NCI-H345 (cell line): ENCODE measurements around the gene SOX6.
"Not testable (repeated sequence)": the region's sequence is repeated elsewhere in the genome, so short reads cannot be mapped to it uniquely, and the experiment has no call there.

Source experiments
- DNase-seq: peaks from one replicate; lab custom pipeline; 2025; lab: John Stamatoyannopoulos, UW

Gene SOX6

DNA sequence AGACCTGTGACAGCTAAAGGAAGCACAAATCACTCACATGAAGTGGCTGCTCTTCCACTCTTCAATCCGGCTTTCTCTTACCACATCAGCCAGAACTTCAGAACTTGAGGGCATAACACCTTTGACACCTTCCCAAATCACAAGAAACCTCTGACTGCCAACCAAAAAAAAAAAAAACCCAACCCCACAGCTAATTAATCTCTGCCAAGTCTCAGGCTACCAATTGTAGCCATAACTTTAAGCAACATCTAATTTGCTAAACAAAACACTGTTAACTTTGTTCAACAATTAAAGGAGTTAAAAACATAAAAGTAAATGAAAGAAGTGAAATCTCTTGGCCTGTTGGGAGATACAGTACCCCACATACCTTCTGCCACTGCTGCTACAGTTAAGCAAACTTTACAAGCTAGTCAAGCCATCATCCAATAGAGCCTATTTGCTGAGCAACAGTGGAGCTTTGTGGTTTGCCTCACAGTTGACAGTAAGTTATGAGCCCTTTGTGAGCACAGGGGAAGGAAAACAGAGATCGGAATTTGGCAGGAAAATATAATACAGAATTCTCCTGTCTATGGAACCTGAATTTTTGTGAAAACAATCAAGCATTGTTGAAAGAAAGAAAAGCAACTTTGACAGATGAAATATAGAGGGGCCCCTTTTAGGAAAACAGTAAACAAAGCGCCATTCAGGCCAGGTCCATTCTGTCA is at the start of gene SOX6:
Gene SOX6 (minus strand): TSS at position 490 of the 704 bp plus-strand sequence. CDS start 15,298 bp downstream, outside the sequence.
- DNase-seq, result peak; percentile 20

GRCh38 chr11:16404781-16405285 is 48.5 kb upstream of the SOX6 start:
- DNase-seq, result no peak

GRCh38 chr11:16403851-16404250 is 47.5 kb upstream of the SOX6 start:
- DNase-seq, result no peak

- no peak for DNase-seq
These were observed 47.1 kb upstream of the SOX6 start for GRCh38 chr11:16403448-16403803.

DNA sequence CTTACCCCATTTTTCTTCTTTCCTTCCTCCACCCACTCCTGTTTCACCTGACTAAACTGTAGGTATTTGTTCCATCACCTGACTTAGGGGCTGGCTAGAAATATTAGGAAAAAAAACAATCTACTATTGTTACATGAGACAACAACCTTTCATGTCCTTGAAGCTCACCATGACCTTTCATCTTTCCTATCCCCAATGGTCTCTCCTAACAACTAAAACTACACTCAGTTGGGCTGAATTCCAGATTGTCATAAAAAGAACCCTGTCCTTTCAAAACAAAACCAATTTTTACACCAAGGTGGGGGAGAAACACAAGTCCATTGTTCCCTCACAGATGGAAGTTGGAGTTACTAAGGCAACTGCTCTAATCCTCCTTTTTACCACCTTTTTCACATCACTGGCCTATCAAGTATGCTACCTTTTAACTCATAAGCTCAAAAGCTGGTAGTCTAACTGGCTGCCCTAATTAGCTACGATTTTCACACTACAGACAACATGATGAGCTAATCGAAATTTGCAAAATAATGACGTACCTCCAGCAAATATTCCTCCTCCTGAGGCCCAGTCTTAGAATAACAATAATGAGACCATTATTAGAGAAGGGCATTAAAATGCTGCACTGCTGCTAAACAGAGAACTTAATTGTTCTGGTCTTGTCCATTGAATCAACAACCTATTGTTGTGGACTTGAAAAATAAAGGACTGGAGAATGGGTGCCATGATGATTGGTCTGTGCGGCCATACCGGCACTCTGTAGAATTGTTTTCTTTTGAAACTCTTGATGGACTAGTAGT is 46.5 kb upstream of the SOX6 start:
- no peak for DNase-seq

DNA sequence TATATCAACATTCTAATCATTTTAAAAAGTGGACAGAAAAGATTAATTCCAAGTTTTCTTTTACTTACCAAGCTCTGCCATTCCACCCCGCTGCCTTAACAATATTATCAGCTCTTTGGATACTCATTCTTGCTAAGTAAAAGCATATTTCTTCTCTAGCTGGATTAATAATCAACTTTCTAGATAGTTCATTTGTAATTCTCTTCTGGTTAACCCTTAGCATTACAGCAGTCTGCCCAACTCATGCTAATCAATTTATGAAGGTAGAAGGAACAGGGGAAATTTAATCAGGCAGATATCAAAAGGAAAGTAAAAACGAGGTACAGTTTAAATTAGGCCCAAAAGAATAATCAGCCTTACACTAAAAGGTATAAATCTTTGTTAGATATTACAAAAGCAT is 41.0 kb upstream of the SOX6 start:
- no peak for DNase-seq

DNA sequence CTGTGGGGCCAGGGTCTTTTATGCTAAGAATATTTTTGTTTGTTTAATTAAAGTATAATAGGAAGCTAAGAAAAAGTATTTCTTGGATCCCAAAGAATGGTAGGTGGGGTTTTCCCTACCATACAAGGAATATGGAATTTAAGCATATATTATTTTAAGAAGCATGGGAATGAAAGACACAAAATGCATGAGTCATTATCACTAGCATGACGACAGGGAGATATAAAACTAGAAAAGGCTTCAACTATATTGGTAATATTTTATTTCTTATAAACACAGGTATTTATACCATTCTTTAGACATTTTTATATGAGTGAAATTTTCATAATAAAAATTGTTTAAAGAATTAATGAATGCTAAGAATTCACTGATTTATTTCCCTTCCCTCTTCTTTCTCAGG is 39.3 kb upstream of the SOX6 start:
- DNase-seq, result no peak

DNA sequence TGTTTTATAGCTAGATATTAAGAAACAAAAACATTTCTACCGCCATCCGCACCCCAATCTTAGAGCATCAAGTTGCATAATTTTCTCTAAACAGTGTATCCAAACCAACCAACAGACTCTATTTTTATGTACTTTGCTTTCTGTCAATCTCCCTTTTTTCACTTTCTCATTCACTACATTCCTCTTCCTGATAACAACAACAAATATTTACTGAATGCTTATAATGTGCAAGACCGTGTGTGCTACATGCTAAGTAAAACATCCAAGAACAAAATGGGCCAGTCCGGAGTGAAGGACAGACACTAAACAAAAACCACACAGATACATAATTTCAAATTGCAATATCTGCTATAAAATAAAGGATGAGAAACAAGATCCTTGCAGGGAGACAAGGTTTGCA is 38.6 kb upstream of the SOX6 start:
- no peak for DNase-seq

- no peak for DNase-seq
These were observed 37.0 kb upstream of the SOX6 start for GRCh38 chr11:16393340-16393739.

- DNase-seq, result no peak
These were observed 36.3 kb upstream of the SOX6 start for GRCh38 chr11:16392616-16393015.

- DNase-seq, result not testable (repeated sequence)
These were observed 34.5 kb upstream of the SOX6 start for GRCh38 chr11:16390826-16391225.

DNA sequence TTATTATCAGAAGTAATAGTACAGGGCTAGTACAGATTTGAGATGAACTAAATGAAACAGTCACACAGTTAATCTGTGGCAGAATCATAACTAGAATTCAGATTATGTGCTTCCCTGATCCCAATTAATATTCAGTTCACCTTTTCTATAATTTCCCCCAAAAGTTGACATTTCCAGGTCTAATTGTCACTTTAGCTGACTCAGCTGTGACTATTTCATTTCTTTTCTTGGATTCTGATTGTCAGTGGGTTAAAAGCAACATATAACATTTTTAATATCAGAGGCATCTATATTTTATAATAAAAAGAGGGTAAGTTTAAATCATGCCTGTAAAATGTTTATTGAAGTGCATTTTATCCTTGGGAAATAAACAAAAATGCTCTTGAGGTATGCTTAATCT is 28.8 kb upstream of the SOX6 start:
- no peak for DNase-seq

GRCh38 chr11:16382638-16383380 is 26.5 kb upstream of the SOX6 start:
- no peak for DNase-seq

DNA sequence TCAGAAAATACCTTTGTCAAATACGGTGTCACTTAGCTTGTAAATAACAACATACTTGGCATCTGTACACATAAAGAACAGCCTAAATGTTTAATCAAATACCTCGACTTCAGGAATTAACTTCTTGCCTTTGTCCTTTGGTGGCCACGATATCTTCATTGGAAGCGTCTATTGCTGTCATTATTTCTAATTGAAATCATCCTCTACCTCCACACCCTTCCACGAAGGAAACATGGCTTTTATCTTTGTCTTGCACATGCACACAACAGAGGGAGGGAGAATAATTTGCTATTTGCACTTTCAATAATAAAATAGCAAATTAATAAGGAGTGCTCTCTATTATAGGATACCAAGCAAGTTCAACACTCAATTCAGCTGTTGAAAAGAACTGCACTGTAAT is 25.8 kb upstream of the SOX6 start:
- DNase-seq, result no peak

GRCh38 chr11:16380941-16381568 is 24.7 kb upstream of the SOX6 start:
- no peak for DNase-seq

DNA sequence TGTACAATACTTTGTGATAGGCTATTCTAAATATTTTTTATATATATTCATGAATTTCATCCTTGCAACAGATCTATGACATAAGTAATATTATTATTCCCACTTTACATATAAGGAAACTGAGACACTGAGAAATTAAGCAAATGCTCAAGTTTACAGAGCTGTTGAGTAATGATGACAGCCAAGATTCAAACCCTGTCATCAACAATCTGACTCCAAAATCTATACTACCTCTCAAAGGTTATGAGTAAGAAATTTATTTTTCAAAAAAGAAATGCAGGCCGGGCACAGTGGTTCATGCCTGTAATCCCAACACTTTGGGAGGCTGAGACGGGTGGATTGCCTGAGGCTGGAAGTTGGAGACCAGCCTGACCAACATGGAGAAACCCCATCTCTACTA is 22.6 kb upstream of the SOX6 start:
- DNase-seq, result no peak

DNA sequence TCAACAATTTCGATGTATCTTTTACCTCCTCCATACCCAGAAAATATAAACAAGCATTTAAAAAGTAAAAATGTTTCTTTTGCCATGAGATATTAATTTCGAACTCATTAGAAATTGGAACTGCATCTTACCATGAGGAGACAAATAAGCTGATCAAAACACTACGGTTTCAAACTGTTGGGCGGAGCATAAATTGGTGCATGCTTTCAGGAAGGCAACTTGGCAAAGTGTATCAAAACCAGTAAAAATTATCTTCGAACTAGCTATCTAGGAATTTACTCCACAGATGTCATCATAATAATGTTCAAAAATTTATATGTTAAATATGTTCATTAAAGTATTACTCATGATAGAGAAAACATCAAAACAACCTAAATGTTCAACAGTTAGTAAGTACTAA is 21.4 kb upstream of the SOX6 start:
- DNase-seq, result no peak

GRCh38 chr11:16375664-16376063 is 19.3 kb upstream of the SOX6 start:
- not testable (repeated sequence) for DNase-seq

DNA sequence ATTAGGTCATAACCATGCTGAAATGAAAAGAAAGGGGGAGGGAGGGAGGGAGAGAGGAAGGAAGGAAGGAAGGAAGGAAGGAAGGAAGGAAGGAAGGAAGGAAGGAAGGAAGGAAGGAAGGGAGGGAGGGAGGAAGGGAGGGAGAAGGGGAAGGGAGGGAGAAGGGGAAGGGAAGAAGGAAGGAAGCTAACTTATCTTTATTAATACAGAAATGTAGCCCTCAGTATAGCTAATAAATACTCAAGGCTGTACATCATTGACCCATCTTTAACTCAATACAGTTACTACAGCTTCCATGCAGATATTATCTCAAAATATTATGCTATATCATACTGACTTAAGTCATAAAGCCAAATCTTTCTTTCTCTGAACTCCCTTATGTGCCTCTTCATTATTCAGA is 17.4 kb upstream of the SOX6 start:
- no peak for DNase-seq

DNA sequence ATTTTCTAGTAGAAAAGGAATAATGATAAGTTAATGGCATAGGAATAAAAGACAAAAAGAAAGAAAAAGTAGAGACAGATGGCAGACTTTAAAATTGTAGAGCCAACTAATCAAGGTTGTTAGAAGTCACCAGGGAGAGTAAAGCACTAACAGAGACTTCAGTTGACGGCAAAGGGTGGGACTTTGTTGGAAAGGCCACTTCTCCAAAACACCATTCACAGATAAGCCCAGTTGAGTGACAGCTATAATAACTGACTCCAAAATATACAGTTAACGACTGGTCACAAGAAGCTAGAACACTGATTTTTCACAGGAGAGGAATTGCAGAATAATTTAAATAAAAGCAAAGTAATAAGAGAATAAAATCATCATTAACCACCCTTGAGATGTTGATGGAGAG is 16.0 kb upstream of the SOX6 start:
- DNase-seq, result no peak

- no peak for DNase-seq
These were observed 10.9 kb upstream of the SOX6 start for GRCh38 chr11:16367252-16367651.

GRCh38 chr11:16365581-16366228 is 9.4 kb upstream of the SOX6 start:
- DNase-seq, result peak; percentile 74
